Tibial nerve (tissue), 4 donors: ENCODE results near the gene ARMC3. TPM values are rescaled to one million over a fixed set of nuclear protein-coding genes. Genes with fewer than 3 reads are reported as not detected.

ENCODE experiments used
- DNase-seq, 2 donors: peaks; one replicate each; pipeline ENCODE4 v3.0.0-alpha.2; 2019; ENCODE audit warnings: low spot score in 2 of 2
- H3K27ac ChIP-seq, 4 donors: fragments of 200-600 bp; sonication (generic) in 3 of 4; one replicate each; pipeline ENCODE4 v1.5.1; 2017 to 2019; ENCODE audit warnings: mild to moderate bottlenecking in 1 of 4
- H3K27me3 ChIP-seq, 2 donors: fragments of 200-600 bp; sonication (generic) in 1 of 2; one replicate each; pipeline versions ENCODE4 v1.5.1 to v1.6.0; 2017 to 2019
- H3K36me3 ChIP-seq, 3 donors: fragments of 200-600 bp; sonication (generic); one replicate each; pipeline ENCODE4 v1.5.1; 2018 to 2019
- H3K4me1 ChIP-seq, 4 donors: fragments of 200-600 bp; sonication (generic) in 3 of 4; one replicate each; pipeline ENCODE4 v1.5.1; 2017 to 2019
- H3K4me3 ChIP-seq, 4 donors: fragments of 200-600 bp; sonication (generic) in 3 of 4; one replicate each; pipeline ENCODE4 v1.5.1; 2017 to 2019; ENCODE audit warnings: mild to moderate bottlenecking in 1 of 4, moderate library complexity in 1 of 4
- H3K9me3 ChIP-seq, 4 donors: fragments of 200-600 bp; sonication (generic) in 3 of 4; one replicate each; pipeline ENCODE4 v1.5.1; 2017 to 2019
- EP300 ChIP-seq, 2 donors: sonication (generic); formaldehyde crosslinking; IDR thresholded peaks; one replicate each; pipeline ENCODE4 v1.6.1; 2017; ENCODE audit warnings: antibody characterized with exemption in 2 of 2, mild to moderate bottlenecking in 1 of 2
- POLR2A ChIP-seq, 2 donors: fragments of 450-650 bp; IDR thresholded peaks; one replicate each; pipeline ENCODE4 v1.6.1; 2017; ENCODE audit warnings: antibody characterized with exemption in 2 of 2, mild to moderate bottlenecking in 2 of 2, moderate library complexity in 2 of 2
- whole genome bisulfite sequencing, 2 donors: methylation state at CpG; one replicate each; pipeline ENCODE4 v1.1.5; 2018; 5-methylcytosine and 5-hydroxymethylcytosine counted together
- small RNA-seq: library from RNA; depleted of rRNA; stranded (forward); fragments of <200 nt; gene quantifications from one replicate; pipeline ENCODE3, GENCODE V24; 2016
- total RNA-seq, 4 donors: library from RNA; depleted of rRNA; stranded (reverse); fragments of >200 nt; gene quantifications; one replicate each; pipeline ENCODE4 v1.1.0, GENCODE V29; 2016
- TF ChIP-seq, protein P1 (sequence below), 5 experiments: fragments of 200-600 bp in 3 of 5; fragments of 450-650 bp in 2 of 5; sonication (generic) in 3 of 5; IDR thresholded peaks; one replicate each; pipeline ENCODE4 v1.5.1; 2016 to 2019; ENCODE audit warnings: antibody characterized with exemption in 5 of 5, mild to moderate bottlenecking in 3 of 5, moderate library complexity in 2 of 5

ARMC3 gene
- total RNA-seq, 4 donors from 2014 or later, result 0.44 to 3.9 TPM; not detected in 2

- Histone ChIP-seq H3K27me3 (peaks cover 0 to 34% of the 10 kb centered on the region in 2 donors), H3K4me3 (no peak overlapping the region), H3K36me3 (no peaks in the 10 kb centered on the region), H3K27ac (no peak overlapping the region), H3K4me1 (no peaks in the 10 kb centered on the region), H3K9me3 (no peaks in the 10 kb centered on the region)
- DNase-seq, result no peak
- 50 to 51% methylated on average over 7 of the region's 7 CpGs for WGBS, 2 donors
- no peak for TF ChIP-seq EP300 (IDR thresholded peaks at IDR 0.05)
These were observed 153.4 kb downstream of the ARMC3 start for GRCh38 chr10:23081221-23081750.

DNA sequence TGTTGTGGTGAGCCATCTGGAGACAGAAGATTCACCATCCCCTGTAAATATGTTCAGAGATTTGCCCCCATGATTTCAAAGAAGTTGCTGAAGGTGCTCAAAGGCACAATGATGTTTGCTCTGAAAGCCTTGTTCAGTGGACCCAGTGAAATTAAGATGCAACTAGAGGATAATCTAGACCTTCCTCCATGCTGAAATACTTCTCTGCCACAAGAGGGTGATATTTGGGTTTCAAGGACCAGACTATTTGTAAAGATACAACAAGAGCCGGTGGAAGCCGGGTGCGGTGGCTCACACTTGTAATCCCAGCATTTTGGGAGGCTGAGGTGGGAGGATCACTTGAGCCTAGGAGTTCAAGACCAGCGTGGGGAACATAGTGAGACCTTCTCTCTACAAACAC lies 154.0 kb downstream of the ARMC3 start:
- no peak overlapping the region for H3K27ac ChIP-seq
- no peak for DNase-seq

More for the DNA sequence above, 154.0 kb downstream of the ARMC3 start:
- WGBS, 2 donors, result 91 to 95% methylated on average over 4 of the region's 4 CpGs
- H3K36me3 ChIP-seq, result no peaks in the 10 kb centered on the region
- no peaks in the 10 kb centered on the region for H3K4me1 ChIP-seq
- H3K9me3 ChIP-seq, result no peaks in the 10 kb centered on the region
- peaks cover 0 to 34% of the 10 kb centered on the region in 2 donors for H3K27me3 ChIP-seq
- no peak overlapping the region for H3K4me3 ChIP-seq
- TF ChIP-seq, protein P1, sequence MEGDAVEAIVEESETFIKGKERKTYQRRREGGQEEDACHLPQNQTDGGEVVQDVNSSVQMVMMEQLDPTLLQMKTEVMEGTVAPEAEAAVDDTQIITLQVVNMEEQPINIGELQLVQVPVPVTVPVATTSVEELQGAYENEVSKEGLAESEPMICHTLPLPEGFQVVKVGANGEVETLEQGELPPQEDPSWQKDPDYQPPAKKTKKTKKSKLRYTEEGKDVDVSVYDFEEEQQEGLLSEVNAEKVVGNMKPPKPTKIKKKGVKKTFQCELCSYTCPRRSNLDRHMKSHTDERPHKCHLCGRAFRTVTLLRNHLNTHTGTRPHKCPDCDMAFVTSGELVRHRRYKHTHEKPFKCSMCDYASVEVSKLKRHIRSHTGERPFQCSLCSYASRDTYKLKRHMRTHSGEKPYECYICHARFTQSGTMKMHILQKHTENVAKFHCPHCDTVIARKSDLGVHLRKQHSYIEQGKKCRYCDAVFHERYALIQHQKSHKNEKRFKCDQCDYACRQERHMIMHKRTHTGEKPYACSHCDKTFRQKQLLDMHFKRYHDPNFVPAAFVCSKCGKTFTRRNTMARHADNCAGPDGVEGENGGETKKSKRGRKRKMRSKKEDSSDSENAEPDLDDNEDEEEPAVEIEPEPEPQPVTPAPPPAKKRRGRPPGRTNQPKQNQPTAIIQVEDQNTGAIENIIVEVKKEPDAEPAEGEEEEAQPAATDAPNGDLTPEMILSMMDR (IDR thresholded peaks at IDR 0.05), result no peak
- TF ChIP-seq EP300 (IDR thresholded peaks at IDR 0.05) (no peak), POLR2A (IDR thresholded peaks at IDR 0.05) (no peak)

Small RNA genes lying within 50 kb of the gene (small RNA-seq; reads per million reads assigned to genes)
- gene RNA5SP304, result not detected

Other genes starting within 250 kb of the ARMC3 start
- 10 to 100 TPM; 29.3 to 52.4 (median 34.5) TPM for gene PIP4K2A, start 213.5 kb upstream of the ARMC3 start, total RNA-seq
- 10 to 100 TPM; 12.5 to 19.3 (median 16.0) TPM for gene MSRB2, start 167.5 kb downstream of the ARMC3 start, total RNA-seq